Eye (tissue), 1 donor: Measurements from ENCODE around the gene BCL2L2.

Experiments
- DNase-seq: peaks from one replicate; pipeline ENCODE4 v3.0.0-alpha.2; 2015

The BCL2L2 gene

GRCh38 chr14:23357261-23357660 lies 50.6 kb downstream of the BCL2L2 start:
- no peak for DNase-seq

DNA sequence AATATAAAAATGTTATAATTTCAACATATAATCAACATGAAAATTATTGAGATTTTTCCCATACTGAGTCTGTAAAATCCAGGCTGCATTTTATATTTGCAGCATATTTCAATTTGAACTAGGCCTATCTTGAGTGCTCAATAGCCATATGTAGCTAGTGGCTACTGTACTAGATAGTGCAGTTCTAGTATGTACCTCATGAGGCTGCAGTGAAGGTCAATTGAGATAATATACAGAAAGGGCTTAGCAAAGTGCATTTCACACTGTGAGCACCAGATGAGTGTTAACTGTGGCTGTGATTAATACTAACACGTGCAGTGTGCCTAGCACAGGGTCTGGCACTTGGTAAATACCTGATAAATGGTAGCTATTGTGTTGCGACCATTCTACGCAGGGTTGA lies 51.4 kb downstream of the BCL2L2 start:
- DNase-seq = no peak

- DNase-seq = no peak
These were observed 52.0 kb downstream of the BCL2L2 start for GRCh38 chr14:23358553-23359166.

GRCh38 chr14:23359167-23359626 lies 52.6 kb downstream of the BCL2L2 start:
- DNase-seq = no peak

- no peak for DNase-seq
These were observed 53.3 kb downstream of the BCL2L2 start for GRCh38 chr14:23359722-23360447.

DNA sequence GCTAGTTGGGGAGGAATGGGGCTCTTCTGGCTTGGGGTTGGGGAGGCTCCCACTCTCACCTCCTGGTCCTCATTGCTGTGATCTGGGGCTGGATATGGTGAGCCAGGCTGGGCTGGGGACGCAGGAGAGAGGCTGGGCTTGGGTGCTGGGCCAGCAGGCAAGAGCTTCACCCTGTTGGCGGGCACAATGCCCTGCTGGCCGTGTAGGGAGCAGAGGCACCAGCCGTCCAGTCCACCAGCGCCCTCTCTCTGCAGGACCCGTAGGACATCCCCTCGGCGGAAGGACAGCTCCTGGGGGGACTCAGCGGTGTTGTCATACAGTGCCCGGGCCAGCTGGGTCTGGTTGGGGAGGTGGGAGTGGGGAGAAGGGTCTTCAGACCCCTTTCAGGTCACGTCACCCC lies 53.9 kb downstream of the BCL2L2 start:
- DNase-seq = no peak

DNA sequence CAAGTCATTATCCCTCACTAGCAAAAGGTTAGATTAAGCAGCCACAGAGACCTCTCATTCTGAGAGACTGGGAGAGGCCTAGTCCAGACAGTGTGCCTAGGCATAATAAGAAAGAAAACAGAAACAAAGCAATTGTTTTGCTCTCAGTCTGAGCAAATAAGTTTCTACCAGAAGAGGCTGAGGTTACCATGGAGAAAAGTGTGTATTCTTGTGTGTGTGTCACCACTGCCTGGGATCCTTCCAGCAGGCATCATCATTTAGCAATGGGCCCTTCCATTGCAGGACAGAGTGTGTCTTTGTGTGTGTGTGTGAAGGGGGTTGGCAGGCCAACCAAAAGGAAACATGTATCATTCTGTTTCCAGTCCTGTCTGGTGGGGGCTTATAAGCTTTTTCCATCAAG lies 54.7 kb downstream of the BCL2L2 start:
- DNase-seq = peak; percentile 16
